Testis (tissue), 3 donors: Measurements from ENCODE around the gene PHYHIPL. TPM values are rescaled to one million over a fixed set of nuclear protein-coding genes. Genes with fewer than 3 reads are reported as not detected.

ENCODE experiments used
- DNase-seq: peaks from one replicate; pipeline ENCODE4 v3.0.0-alpha.2; 2019
- H3K27ac ChIP-seq, 2 donors: fragments of 200-600 bp; sonication (generic); one replicate each; pipeline ENCODE4 v1.5.1; 2019
- H3K27me3 ChIP-seq: fragments of 200-600 bp; sonication (generic); one replicate; pipeline ENCODE4 v1.5.1; 2019
- H3K36me3 ChIP-seq: fragments of 200-600 bp; sonication (generic); one replicate; pipeline ENCODE4 v1.5.1; 2017; ENCODE audit warnings: low read depth; ENCODE audit errors: missing control alignments
- H3K4me1 ChIP-seq: fragments of 200-600 bp; sonication (generic); one replicate; pipeline ENCODE4 v1.5.1; 2019
- H3K4me3 ChIP-seq, 2 donors: fragments of 200-600 bp; sonication (generic); one replicate each; pipeline ENCODE4 v1.5.1; 2017 to 2019
- H3K9me3 ChIP-seq: fragments of 200-600 bp; sonication (generic); one replicate; pipeline ENCODE4 v1.5.1; 2017
- CTCF ChIP-seq, 3 experiments: fragments of 450-650 bp in 2 of 3; fragments of 200-600 bp in 1 of 3; sonication (generic) in 1 of 3; IDR thresholded peaks; one replicate each; pipeline ENCODE4 v1.5.1; 2016 to 2019; ENCODE audit warnings: antibody characterized with exemption in 3 of 3, mild to moderate bottlenecking in 2 of 3, moderate library complexity in 1 of 3
- POLR2A ChIP-seq: fragments of 450-650 bp; IDR thresholded peaks from one replicate; pipeline ENCODE4 v1.6.1; 2017; ENCODE audit warnings: antibody characterized with exemption, mild to moderate bottlenecking, moderate library complexity
- WGBS, 2 donors: methylation state at CpG; one replicate each; pipeline ENCODE4 v1.1.5; 2018; 5-methylcytosine and 5-hydroxymethylcytosine counted together
- intact Hi-C: fragments of 100-400 bp; cut with DNase I; formaldehyde crosslinking; loops from one replicate; pipeline ENCODE4 v1.15.1; 2023; ENCODE audit warnings: low total_unique reads
- polyA plus RNA-seq: library from polyadenylated mRNA; stranded (reverse); fragments of 350-450 nt; fragmentation: Illumina TruSeq; extraction: RNeasy Lipid Tissue Mini Kit (QIAGEN cat#74804); gene quantifications from one replicate; pipeline ENCODE4 v1.2.3, GENCODE V29; 2014; ENCODE audit warnings: low read depth, low replicate concordance; ENCODE audit not compliant: insufficient read depth
- total RNA-seq, 2 donors: library from RNA; depleted of rRNA; stranded (reverse); fragments of >200 nt; gene quantifications; one replicate each; pipeline ENCODE4 v1.2.3, GENCODE V29; 2016

PHYHIPL gene
- total and polyA plus RNA-seq, 3 donors from 2014 or later = 16.9 to 78.0 (median 24.3) TPM

DNA sequence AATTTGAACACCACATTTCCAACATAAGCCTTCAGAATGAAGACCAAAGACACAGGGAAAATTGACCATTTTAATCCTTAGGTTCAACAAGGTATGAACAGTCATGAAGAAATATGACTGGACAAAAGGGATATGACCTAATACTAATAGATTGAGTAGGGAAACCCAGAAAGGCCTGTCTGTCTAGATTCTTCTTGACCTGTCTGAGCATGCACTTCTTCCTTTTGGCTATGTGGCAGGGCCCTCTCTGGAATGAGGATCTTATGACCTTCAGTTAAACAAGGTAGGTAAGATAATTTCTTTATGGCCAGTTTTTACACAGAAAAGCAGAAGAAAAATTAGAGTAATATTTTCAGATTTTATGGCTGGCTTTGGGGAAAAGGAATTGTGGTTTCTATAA, 3.0 kb upstream of the PHYHIPL start:
- Histone ChIP-seq H3K27me3 (no peaks in the 10 kb centered on the region), H3K4me3 (no peak overlapping the region), H3K27ac (no peak overlapping the region), H3K36me3 (no peaks in the 10 kb centered on the region), H3K9me3 (no peaks in the 10 kb centered on the region), H3K4me1 (peaks cover 7% of the 10 kb centered on the region)
- DNase-seq = no peak
- intact Hi-C loops = no loop called here
- no peak for TF ChIP-seq POLR2A
- no peak for TF ChIP-seq CTCF (IDR thresholded peaks at IDR 0.05)

GRCh38 chr10:59175538-59176240, 754 bp upstream of the PHYHIPL start:
- peak; percentile 22 for DNase-seq
- Histone ChIP-seq H3K4me3 (peak overlapping the region; percentile 56 to 67), H3K27ac (peak overlapping the region; percentile 50 to 63), H3K9me3 (no peaks in the 10 kb centered on the region), H3K36me3 (no peaks in the 10 kb centered on the region), H3K27me3 (no peaks in the 10 kb centered on the region), H3K4me1 (peaks cover 7% of the 10 kb centered on the region)
- TF ChIP-seq POLR2A = no peak
- no peak for TF ChIP-seq CTCF (IDR thresholded peaks at IDR 0.05)
- WGBS, 2 donors = 16 to 19% methylated on average over 24 to 26 of the region's 26 CpGs
- intact Hi-C loops = no loop called here

DNA sequence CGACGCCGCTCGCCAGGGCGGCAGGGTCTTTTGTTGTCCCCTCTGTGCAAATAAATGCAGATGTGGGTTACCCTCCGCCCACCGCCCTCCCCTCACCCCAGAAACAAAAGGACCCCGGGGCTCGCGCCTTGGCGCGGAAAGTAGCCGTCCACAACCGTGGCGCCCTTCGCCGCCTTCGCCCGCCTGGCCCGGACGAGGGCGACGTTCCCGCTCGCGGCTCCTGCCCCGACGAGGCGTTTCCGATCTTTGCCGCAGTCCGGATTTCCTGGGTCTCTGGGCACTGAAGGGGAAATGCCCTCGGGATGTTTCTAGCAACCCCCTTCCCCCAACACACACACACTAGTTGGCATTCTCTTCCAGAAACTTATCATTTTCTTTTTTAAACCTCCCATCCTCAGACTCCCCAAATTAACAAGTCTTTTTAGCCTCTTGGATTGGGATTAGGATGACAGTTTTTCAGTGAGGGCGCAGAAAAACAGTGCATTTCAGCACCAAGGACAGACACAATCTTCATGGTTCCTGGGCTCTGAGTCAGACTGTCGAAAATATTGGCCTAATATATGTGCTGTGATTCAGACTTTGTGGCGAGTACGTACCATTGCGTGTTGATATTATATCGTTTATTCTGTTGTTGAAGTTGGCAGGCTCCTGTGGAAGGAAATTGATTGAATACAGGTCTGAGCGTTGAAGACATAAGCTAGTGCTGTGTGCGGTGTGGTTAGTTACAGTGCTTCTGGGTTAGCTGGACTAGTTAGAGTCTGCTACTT, 771 bp downstream of the PHYHIPL start:
- Histone ChIP-seq H3K4me3 (peak overlapping the region; percentile 56 to 67), H3K27me3 (no peaks in the 10 kb centered on the region), H3K9me3 (no peaks in the 10 kb centered on the region), H3K36me3 (no peaks in the 10 kb centered on the region), H3K4me1 (peaks cover 7% of the 10 kb centered on the region), H3K27ac (peak overlapping the region; percentile 32 to 66)
- peak; percentile 38 for DNase-seq
- WGBS, 2 donors = 4 to 5% methylated on average over 32 to 41 of the region's 41 CpGs
- TF ChIP-seq POLR2A (no peak), CTCF (IDR thresholded peaks at IDR 0.05) (no peak)
- intact Hi-C loops = no loop called here

- Histone ChIP-seq H3K4me3 (no peak overlapping the region), H3K4me1 (peaks cover 7% of the 10 kb centered on the region), H3K36me3 (no peaks in the 10 kb centered on the region), H3K9me3 (no peaks in the 10 kb centered on the region), H3K27ac (no peak overlapping the region), H3K27me3 (no peaks in the 10 kb centered on the region)
- TF ChIP-seq CTCF (IDR thresholded peaks at IDR 0.05) (no peak), POLR2A (no peak)
- no peak for DNase-seq
- WGBS, 2 donors = 44 to 66% methylated on average over 5 of the region's 5 CpGs
- intact Hi-C loops = no loop called here
Observed at GRCh38 chr10:59177836-59178235, 1.4 kb downstream of the PHYHIPL start.
